Mucosa of rectum (tissue), 2 donors: Measurements from ENCODE around the gene LEUTX.
"Not testable (repeated sequence)": the region's sequence is repeated elsewhere in the genome, so short reads cannot be mapped to it uniquely, and the experiment has no call there.

Experiments used
- H3K27ac ChIP-seq, 2 donors: one replicate each; pipeline ENCODE4 v1.7.0; 2013; ENCODE audit warnings: inconsistent platforms in 2 of 2, low read depth in 2 of 2, low read length in 2 of 2
- H3K27me3 ChIP-seq, 2 donors: one replicate each; pipeline ENCODE4 v1.7.0; 2013; ENCODE audit warnings: low read length in 2 of 2; ENCODE audit not compliant: control insufficient read depth in 2 of 2, insufficient read depth in 2 of 2
- H3K36me3 ChIP-seq, 2 donors: one replicate each; pipeline ENCODE4 v1.7.0; 2013; ENCODE audit warnings: low read length in 2 of 2; ENCODE audit not compliant: control insufficient read depth in 2 of 2, insufficient read depth in 2 of 2
- H3K4me1 ChIP-seq, 2 donors: one replicate each; pipeline ENCODE4 v1.7.0; 2013; ENCODE audit warnings: low read length in 2 of 2, mild to moderate bottlenecking in 1 of 2; ENCODE audit not compliant: control insufficient read depth in 2 of 2, insufficient read depth in 2 of 2
- H3K4me3 ChIP-seq, 2 donors: one replicate each; pipeline ENCODE4 v1.7.0; 2013; ENCODE audit warnings: low read length in 2 of 2
- H3K9ac ChIP-seq, 2 donors: one replicate each; pipeline ENCODE4 v1.7.0; 2013; ENCODE audit warnings: low read length in 2 of 2, low read depth in 1 of 2, mild to moderate bottlenecking in 1 of 2
- H3K9me3 ChIP-seq, 2 donors: one replicate each; pipeline ENCODE4 v1.7.0; 2013; ENCODE audit warnings: low read length in 2 of 2; ENCODE audit not compliant: control insufficient read depth in 2 of 2
- donor health status: healthy.
- donor health status: Normal muscosa, but diverticular disease.

The LEUTX gene

DNA sequence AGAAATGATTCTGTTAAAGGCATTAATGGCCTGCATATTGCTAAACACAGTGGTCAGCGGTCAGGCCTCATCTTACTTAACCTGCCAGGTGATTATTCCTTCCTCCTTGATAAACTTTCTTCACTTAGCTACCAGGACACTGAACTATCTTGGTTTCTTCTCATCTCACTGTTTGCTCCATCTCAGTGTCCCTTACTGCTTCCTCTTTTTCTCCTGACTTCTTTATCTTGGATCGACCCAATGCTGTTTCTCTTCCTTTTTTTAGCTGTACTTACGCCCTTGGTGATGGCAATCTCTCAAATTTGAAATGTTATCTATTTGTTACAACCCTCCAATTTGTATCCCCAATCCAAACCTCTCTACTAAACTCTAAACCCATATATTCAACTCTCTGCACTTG, 33.0 kb upstream of the LEUTX start:
- no peaks in the 10 kb centered on the region for H3K9me3 ChIP-seq
- no peaks in the 10 kb centered on the region for H3K4me1 ChIP-seq
- peaks cover 3 to 7% of the 10 kb centered on the region in 2 donors for H3K27me3 ChIP-seq
- no peaks in the 10 kb centered on the region for H3K36me3 ChIP-seq
- no peak overlapping the region for H3K4me3 ChIP-seq
- H3K27ac ChIP-seq, result no peak overlapping the region
- H3K9ac ChIP-seq, result no peak overlapping the region

DNA sequence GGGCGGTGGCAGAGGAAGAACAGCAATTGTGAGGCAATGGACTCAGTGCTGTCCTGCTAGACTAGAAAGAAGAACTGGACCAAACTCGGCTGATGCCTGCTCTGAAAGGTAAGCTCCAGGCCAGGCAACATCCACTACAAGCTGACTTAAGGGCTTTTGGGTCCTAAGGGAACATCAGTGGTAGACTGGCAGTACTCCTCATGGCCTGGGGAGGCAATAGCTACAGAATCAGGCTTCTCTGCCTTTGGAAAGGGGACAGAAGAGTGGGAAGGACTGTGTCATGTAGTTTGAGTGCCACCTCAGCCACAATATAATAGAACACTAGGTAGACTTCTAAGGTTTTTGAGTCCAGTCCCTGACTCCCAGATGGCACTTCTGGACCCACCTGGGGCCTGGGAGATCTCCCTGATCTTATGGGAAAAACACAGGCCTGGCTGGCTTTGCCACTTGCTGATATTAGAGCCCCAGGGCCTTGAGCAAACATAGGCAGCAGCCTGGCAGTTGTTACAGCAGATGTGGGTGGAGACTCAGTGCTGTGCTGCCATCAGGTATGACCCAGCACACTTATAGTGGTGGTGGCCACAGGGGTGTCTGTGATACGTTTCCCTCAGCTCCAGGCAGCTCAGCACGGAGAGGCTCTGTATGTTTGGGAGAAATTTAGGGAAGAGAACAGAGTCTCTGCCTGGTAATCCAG, 31.7 kb upstream of the LEUTX start:
- no peaks in the 10 kb centered on the region for H3K4me1 ChIP-seq
- no peak overlapping the region for H3K4me3 ChIP-seq
- H3K9ac ChIP-seq, result no peak overlapping the region
- no peak overlapping the region for H3K27ac ChIP-seq
- H3K27me3 ChIP-seq, result peaks cover 7 to 8% of the 10 kb centered on the region in 2 donors
- no peaks in the 10 kb centered on the region for H3K36me3 ChIP-seq
- no peaks in the 10 kb centered on the region for H3K9me3 ChIP-seq

DNA sequence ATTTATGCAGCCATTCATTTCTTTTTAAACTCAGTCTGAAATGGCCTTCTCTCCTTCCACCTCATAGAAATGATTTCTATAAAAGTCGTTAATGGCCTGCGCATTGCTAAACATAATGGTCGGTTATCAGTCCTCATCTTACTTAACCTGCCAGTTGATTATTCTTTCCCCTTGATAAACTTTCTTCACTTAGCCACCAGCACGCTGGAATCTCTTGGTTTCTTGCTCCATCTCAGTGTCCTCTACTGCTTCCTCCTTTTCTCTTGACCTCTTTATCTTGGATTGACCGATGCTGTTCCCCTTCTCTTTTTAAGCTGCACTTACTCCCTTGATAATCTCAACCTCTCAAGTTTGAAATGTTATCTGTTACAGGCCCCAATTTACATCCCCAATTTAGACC, 28.7 kb upstream of the LEUTX start:
- H3K27me3 ChIP-seq, result peaks cover 3 to 10% of the 10 kb centered on the region in 2 donors
- no peaks in the 10 kb centered on the region for H3K36me3 ChIP-seq
- H3K9me3 ChIP-seq, result no peaks in the 10 kb centered on the region
- H3K27ac ChIP-seq, result no peak overlapping the region
- no peaks in the 10 kb centered on the region for H3K4me1 ChIP-seq
- H3K4me3 ChIP-seq, result no peak overlapping the region
- no peak overlapping the region for H3K9ac ChIP-seq

DNA sequence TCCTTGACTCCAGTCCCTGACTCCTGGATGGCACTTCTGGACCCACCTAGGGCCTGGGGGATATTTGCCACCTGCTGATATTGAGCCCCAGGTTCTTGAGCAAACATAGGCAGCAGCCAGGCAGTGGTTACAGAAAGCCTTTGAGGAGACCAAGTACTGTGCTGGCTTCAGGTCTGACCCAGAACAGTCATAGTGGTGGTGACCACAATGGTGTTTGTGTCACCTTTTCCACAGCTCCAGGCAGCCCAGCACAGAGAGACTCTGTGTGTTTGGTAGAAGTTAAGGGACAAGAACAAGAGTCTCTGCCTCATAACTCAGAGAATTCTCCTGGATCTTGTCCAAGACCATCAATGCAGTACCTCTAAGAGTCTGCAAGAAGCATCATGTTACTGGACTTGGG, 26.3 kb upstream of the LEUTX start:
- Histone ChIP-seq H3K4me1 (no peaks in the 10 kb centered on the region), H3K27me3 (peaks cover 6 to 14% of the 10 kb centered on the region in 2 donors), H3K4me3 (no peak overlapping the region), H3K9me3 (no peaks in the 10 kb centered on the region), H3K9ac (no peak overlapping the region), H3K36me3 (no peaks in the 10 kb centered on the region), H3K27ac (no peak overlapping the region)

DNA sequence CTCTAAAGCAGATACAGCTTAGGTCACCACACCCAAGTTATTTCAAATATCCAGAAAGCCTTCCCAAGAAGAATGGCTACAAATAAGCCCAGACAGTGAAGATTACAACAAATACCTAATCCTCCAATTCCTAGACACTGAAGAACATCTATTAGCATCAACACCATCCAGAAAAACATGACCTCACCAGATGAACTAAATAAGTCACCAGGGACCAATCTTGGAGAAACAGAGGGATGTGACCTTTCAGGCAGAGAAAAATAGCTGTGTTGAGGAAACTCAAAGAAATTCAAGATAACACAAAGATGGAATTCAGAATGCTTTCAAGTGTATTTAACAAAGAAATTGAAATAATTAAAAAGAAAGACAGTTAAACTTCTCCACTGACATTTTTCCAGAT, 25.9 kb upstream of the LEUTX start:
- Histone ChIP-seq H3K9ac (no peak overlapping the region), H3K4me3 (no peak overlapping the region), H3K36me3 (no peaks in the 10 kb centered on the region), H3K9me3 (no peaks in the 10 kb centered on the region), H3K27me3 (peaks cover 4 to 15% of the 10 kb centered on the region in 2 donors), H3K27ac (no peak overlapping the region), H3K4me1 (no peaks in the 10 kb centered on the region)

DNA sequence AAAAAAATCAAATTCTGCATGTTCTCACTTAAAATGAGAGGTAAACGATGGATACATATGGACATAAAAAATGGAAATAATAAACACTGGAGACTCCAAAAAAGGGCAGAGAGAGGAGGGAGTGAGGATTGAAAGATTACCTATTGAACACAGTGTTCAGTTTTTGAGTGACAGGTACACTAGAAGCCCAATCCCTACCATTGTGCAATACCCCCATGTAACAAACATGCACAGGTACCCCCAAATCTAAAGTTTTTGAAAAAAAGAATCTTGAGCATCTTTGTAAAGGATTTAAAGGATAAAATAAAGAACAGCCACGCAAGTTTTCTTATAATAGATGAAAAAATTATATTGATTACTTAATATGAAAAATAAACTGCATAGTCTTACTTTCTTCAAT, 24.1 kb upstream of the LEUTX start:
- no peaks in the 10 kb centered on the region for H3K4me1 ChIP-seq
- H3K9ac ChIP-seq, result no peak overlapping the region
- no peaks in the 10 kb centered on the region for H3K36me3 ChIP-seq
- no peak overlapping the region for H3K27ac ChIP-seq
- no peak overlapping the region for H3K4me3 ChIP-seq
- H3K27me3 ChIP-seq, result peaks cover 12 to 15% of the 10 kb centered on the region in 2 donors
- H3K9me3 ChIP-seq, result no peaks in the 10 kb centered on the region

DNA sequence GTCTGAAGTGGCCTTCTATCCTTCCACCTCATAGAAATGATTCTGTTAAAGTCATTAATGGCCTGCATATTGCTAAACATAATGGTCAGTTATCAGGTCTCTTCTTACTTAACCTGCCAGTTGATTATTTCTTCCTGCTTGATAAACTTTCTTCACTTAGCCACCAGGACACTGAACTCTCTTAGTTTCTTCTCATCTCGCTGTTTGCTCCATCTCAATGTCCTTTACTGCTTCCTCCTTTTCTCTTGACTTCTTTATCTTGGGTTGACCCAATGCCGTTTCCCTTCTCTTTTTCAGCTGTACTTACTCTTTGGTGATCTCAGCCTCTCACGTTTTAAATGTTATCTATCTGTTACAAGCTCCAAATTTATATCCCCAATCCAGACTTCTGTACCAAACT, 23.7 kb upstream of the LEUTX start:
- no peaks in the 10 kb centered on the region for H3K36me3 ChIP-seq
- no peak overlapping the region for H3K27ac ChIP-seq
- H3K4me3 ChIP-seq, result no peak overlapping the region
- H3K4me1 ChIP-seq, result no peaks in the 10 kb centered on the region
- peaks cover 12 to 15% of the 10 kb centered on the region in 2 donors for H3K27me3 ChIP-seq
- H3K9me3 ChIP-seq, result no peaks in the 10 kb centered on the region
- no peak overlapping the region for H3K9ac ChIP-seq

DNA sequence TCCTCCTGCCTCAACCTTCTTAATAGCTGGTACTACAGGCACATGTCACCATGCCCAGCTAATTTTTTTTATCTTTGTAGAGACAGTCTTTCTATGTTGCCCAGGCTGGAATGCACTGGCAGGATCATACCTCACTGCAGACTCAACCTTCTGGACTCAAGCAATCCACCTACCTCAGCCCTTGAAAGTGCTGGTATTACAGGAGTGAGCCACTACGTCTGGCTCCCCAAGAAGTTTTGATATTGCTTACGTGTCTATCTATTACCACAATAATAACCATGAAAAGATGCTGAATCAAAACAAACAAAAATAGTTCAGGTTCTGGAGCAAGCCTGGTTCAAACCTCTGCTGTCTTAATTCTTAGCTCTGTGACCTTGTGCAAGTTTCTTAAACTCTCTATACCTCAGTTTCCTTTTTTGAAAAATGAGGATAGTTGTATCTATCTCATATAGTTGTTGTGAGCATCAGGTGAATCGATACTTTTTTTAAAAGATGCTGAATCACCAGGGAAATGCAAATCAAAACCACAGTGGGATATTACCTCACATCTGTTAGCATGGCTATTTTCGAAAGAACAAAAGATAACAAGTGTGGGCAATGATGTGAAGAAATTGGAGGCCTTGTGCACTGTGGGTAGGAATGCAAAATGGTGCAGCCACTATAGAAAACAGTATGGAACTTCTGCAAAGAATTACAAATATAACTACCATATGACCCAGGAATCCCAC, 19.0 kb upstream of the LEUTX start:
- H3K4me3 ChIP-seq, result no peak overlapping the region
- H3K4me1 ChIP-seq, result no peaks in the 10 kb centered on the region
- no peaks in the 10 kb centered on the region for H3K36me3 ChIP-seq
- H3K9me3 ChIP-seq, result no peaks in the 10 kb centered on the region
- H3K9ac ChIP-seq, result no peak overlapping the region
- no peak overlapping the region for H3K27ac ChIP-seq
- peaks cover 8 to 12% of the 10 kb centered on the region in 2 donors for H3K27me3 ChIP-seq

DNA sequence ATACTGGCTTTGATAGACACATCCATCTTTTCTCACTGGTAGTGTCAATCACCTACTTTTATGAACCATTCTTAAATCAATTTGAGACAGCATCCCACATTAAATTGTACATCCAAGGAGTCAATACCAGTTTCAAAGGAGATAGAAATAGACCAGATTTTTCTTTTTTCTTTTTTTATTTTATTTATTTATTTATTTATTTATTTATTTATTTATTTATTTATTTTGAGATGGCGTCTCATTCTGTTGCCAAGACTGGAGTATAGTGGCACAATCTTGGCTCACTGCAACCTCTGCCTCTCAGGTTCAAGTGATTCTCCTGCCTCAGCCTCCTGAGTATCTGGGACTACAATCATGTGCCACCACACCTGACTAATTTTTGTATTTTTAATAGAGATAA, 16.8 kb upstream of the LEUTX start:
- not testable (repeated sequence) for H3K27ac ChIP-seq, H3K9me3 ChIP-seq, H3K27me3 ChIP-seq, H3K4me1 ChIP-seq, H3K9ac ChIP-seq, H3K36me3 ChIP-seq, H3K4me3 ChIP-seq

DNA sequence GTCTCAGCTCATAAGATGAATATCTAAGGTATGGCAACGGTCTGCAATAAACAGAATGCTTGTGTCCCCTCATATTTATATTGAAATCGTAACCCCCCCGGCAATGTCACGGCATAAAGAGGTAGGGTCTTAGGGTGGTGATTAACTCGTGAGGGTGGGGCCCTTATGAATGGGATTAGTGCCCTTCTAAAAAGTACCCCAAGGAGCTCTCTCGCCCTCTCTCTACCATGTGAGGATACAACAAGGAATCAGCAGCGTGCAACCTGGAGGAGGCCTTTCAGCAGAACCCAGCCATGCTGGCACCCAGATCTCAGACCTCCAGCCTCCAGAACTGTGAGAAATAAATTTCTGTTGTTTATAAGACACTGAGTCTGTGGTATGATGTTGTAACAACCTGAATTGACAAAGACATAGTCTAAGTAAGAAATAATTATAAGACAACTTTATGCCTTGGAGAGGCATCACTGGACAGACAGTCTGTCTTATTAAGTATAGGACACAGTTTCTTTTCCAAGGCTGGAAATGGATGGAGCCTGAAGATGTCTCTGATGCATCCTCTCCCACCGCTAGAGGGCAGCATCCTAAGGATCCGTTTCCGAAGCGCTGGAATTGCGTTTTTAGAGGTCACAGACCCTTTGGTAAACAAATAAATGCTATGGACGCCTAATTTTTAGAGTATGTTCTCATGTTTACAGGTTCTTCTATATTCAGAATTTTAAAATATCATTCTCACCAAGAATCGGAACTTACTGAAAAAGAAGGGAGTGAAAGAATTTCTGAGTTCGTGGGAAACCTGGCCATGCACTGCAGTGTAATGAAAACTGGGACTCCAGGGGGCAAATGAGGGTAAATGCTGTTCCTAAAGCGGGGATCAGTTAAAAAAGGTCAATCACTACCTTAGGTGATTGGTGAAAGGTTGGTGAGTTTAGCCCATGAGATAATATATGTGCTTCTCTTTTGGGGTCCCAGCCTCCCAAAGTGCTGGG, 13.3 kb upstream of the LEUTX start:
- Histone ChIP-seq H3K4me1 (no peaks in the 10 kb centered on the region), H3K9me3 (peaks cover 0 to 4% of the 10 kb centered on the region in 2 donors), H3K27ac (no peak overlapping the region), H3K36me3 (no peaks in the 10 kb centered on the region), H3K9ac (no peak overlapping the region), H3K27me3 (peaks cover 0 to 2% of the 10 kb centered on the region in 2 donors), H3K4me3 (no peak overlapping the region)
